Peyer's patch (tissue), 4 donors: ENCODE measurements around the gene MANEAL. TPM values are rescaled to one million over a fixed set of nuclear protein-coding genes. Genes with fewer than 3 reads are reported as not detected.
A peak's percentile ranks its signal among the peaks of the same experiment; 100 is the strongest.

ENCODE experiments used
- DNase-seq, 3 donors: peaks; one replicate each; pipeline ENCODE4 v3.0.0-alpha.2; 2017 to 2019
- H3K27ac ChIP-seq, 4 donors: fragments of 200-600 bp; sonication (generic); one replicate each; pipeline ENCODE4 v1.5.1; 2016 to 2019
- H3K27me3 ChIP-seq, 2 donors: fragments of 200-600 bp; sonication (generic); one replicate each; pipeline ENCODE4 v1.5.1; 2019
- H3K36me3 ChIP-seq, 3 donors: fragments of 200-600 bp; sonication (generic); one replicate each; pipeline ENCODE4 v1.5.1; 2016 to 2019
- H3K4me1 ChIP-seq, 4 donors: fragments of 200-600 bp; sonication (generic); one replicate each; pipeline ENCODE4 v1.5.1; 2016 to 2019
- H3K4me3 ChIP-seq, 4 donors: fragments of 200-600 bp; sonication (generic); 1 replicate in 3 of 4; 2 replicates in 1 of 4; pipeline ENCODE4 v1.5.1; 2016 to 2019; ENCODE audit warnings: mild to moderate bottlenecking in 1 of 4
- H3K9me3 ChIP-seq, 4 donors: fragments of 200-600 bp; sonication (generic); one replicate each; pipeline ENCODE4 v1.5.1; 2016 to 2019; ENCODE audit warnings: mild to moderate bottlenecking in 1 of 4
- CTCF ChIP-seq, 6 experiments: fragments of 450-650 bp in 4 of 6; fragments of 200-600 bp in 2 of 6; sonication (generic) in 1 of 6; IDR thresholded peaks; one replicate each; pipeline ENCODE4 v1.5.1; 2017 to 2019; ENCODE audit warnings: antibody characterized with exemption in 6 of 6, mild to moderate bottlenecking in 3 of 6, moderate library complexity in 1 of 6
- POLR2A ChIP-seq, 2 donors: fragments of 450-650 bp; IDR thresholded peaks; one replicate each; pipeline ENCODE4 v1.5.1; 2017; ENCODE audit warnings: antibody characterized with exemption in 2 of 2, mild to moderate bottlenecking in 2 of 2, moderate library complexity in 2 of 2
- total RNA-seq, 4 donors: library from RNA; depleted of rRNA; stranded (reverse); fragments of >200 nt; gene quantifications; one replicate each; pipeline ENCODE4 v1.1.0, GENCODE V29; 2016

Gene MANEAL
- total RNA-seq, 4 donors from 2014 or later, result 3.3 to 3.8 (median 3.6) TPM

- Histone ChIP-seq H3K4me3 (no peak overlapping the region), H3K27ac (no peak overlapping the region), H3K9me3 (no peaks in the 10 kb centered on the region), H3K4me1 (no peaks in the 10 kb centered on the region), H3K36me3 (peaks cover 0 to 55% (median 0%) of the 10 kb centered on the region in 3 donors), H3K27me3 (no peaks in the 10 kb centered on the region)
- TF ChIP-seq CTCF (IDR thresholded peaks at IDR 0.05), result no peak
- no peak for TF ChIP-seq POLR2A (IDR thresholded peaks at IDR 0.05)
- no peak for DNase-seq
These were observed 29.5 kb downstream of the MANEAL start for GRCh38 chr1:37822906-37823815.

DNA sequence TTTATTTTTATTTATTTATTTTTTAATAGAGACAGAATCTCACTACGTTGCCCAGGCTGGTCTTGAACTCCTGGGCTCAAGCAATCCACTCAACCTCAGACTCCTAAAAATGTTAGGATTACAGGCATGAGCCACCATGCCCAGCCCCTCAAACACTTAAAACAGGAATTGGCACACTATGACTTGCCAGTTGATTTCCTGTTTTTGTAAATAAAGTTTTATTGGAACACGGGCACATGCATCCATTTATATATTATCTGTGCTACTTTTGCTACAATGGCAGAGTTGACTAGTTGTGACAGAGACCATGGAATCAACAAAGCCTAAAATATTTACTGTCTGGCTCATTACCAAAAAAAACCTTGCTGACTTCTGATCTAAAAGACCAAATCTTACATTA, 30.4 kb downstream of the MANEAL start:
- TF ChIP-seq POLR2A (IDR thresholded peaks at IDR 0.05) (no peak), CTCF (IDR thresholded peaks at IDR 0.05) (no peak)

GRCh38 chr1:37825506-37825905, 31.9 kb downstream of the MANEAL start:
- no peaks in the 10 kb centered on the region for H3K4me1 ChIP-seq
- H3K36me3 ChIP-seq, result peaks cover 0 to 51% (median 0%) of the 10 kb centered on the region in 3 donors
- no peak overlapping the region for H3K27ac ChIP-seq
- no peaks in the 10 kb centered on the region for H3K27me3 ChIP-seq
- TF ChIP-seq POLR2A (IDR thresholded peaks at IDR 0.05), result no peak
- TF ChIP-seq CTCF (IDR thresholded peaks at IDR 0.05), result no peak
- no peak for DNase-seq
- H3K9me3 ChIP-seq, result no peaks in the 10 kb centered on the region
- H3K4me3 ChIP-seq, result no peak overlapping the region

More for the DNA sequence above, 30.4 kb downstream of the MANEAL start:
- DNase-seq, result no peak
- Histone ChIP-seq H3K27me3 (no peaks in the 10 kb centered on the region), H3K4me1 (no peaks in the 10 kb centered on the region), H3K27ac (no peak overlapping the region), H3K9me3 (no peaks in the 10 kb centered on the region), H3K4me3 (no peak overlapping the region), H3K36me3 (peaks cover 0 to 50% (median 0%) of the 10 kb centered on the region in 3 donors)

- Histone ChIP-seq H3K27ac (peak overlapping the region in 2 of 4 donors; percentile 49 to 69), H3K9me3 (no peaks in the 10 kb centered on the region), H3K27me3 (no peaks in the 10 kb centered on the region), H3K4me1 (no peaks in the 10 kb centered on the region), H3K4me3 (no peak overlapping the region), H3K36me3 (peaks cover 0 to 51% (median 0%) of the 10 kb centered on the region in 3 donors)
- peak in 1 of 3 donors; percentile 72 for DNase-seq
- TF ChIP-seq CTCF (IDR thresholded peaks at IDR 0.05) (no peak), POLR2A (IDR thresholded peaks at IDR 0.05) (no peak)
These were observed 34.9 kb downstream of the MANEAL start for GRCh38 chr1:37828410-37829074.

GRCh38 chr1:37831109-37831508, 37.5 kb downstream of the MANEAL start:
- no peak for DNase-seq
- no peaks in the 10 kb centered on the region for H3K9me3 ChIP-seq
- TF ChIP-seq POLR2A (IDR thresholded peaks at IDR 0.05) (no peak), CTCF (IDR thresholded peaks at IDR 0.05) (no peak)
- H3K27ac ChIP-seq, result no peak overlapping the region
- H3K36me3 ChIP-seq, result peaks cover 0 to 73% (median 0%) of the 10 kb centered on the region in 3 donors
- H3K27me3 ChIP-seq, result no peaks in the 10 kb centered on the region
- no peaks in the 10 kb centered on the region for H3K4me1 ChIP-seq
- H3K4me3 ChIP-seq, result no peak overlapping the region
